MM.1S (cell line): Measurements from ENCODE around the gene SPAM1.

Source experiments
- DNase-seq: peaks from one replicate; pipeline ENCODE4 v3.0.0-alpha.2; 2015
- H2AFZ ChIP-seq: fragments of 300-600 bp; sonication (generic); 2 replicates; pipeline ENCODE4 v1.6.0; 2016; ENCODE audit warnings: antibody characterized with exemption, low read length
- H3F3A ChIP-seq: fragments of 300-600 bp; sonication (generic); 2 replicates; pipeline ENCODE4 v1.6.1; 2016; ENCODE audit warnings: mild to moderate bottlenecking, antibody characterized with exemption, low read length, moderate library complexity, mixed read lengths; ENCODE audit not compliant: insufficient read depth
- H3K27ac ChIP-seq: fragments of 300-600 bp; sonication (generic); 2 replicates; pipeline ENCODE4 v1.5.1; 2016; ENCODE audit warnings: mild to moderate bottlenecking, low read length
- H3K27me3 ChIP-seq: fragments of 300-600 bp; sonication (generic); replicated peaks from 2 replicates; pipeline ENCODE4 v1.6.0; 2016; ENCODE audit warnings: low read length; ENCODE audit not compliant: insufficient read depth
- H3K36me3 ChIP-seq: fragments of 300-600 bp; sonication (generic); replicated peaks from 2 replicates; pipeline ENCODE4 v1.6.1; 2016; ENCODE audit warnings: mild to moderate bottlenecking, low read length, mixed read lengths; ENCODE audit not compliant: insufficient read depth
- H3K4me1 ChIP-seq: fragments of 300-600 bp; sonication (generic); 2 replicates; pipeline ENCODE4 v1.6.1; 2016; ENCODE audit warnings: low read length, mixed read lengths
- H3K4me2 ChIP-seq: fragments of 300-600 bp; sonication (generic); 2 replicates; pipeline ENCODE4 v1.6.0; 2016; ENCODE audit warnings: low read depth, low read length
- H3K4me3 ChIP-seq: fragments of 300-600 bp; sonication (generic); 2 replicates; pipeline ENCODE4 v1.5.1; 2016; ENCODE audit warnings: low read length, mixed read lengths
- H3K79me2 ChIP-seq: fragments of 300-600 bp; sonication (generic); 2 replicates; pipeline ENCODE4 v1.6.1; 2016; ENCODE audit warnings: mixed run types, low read length, mixed read lengths
- H3K9ac ChIP-seq: fragments of 300-600 bp; sonication (generic); 2 replicates; pipeline ENCODE4 v1.6.1; 2016; ENCODE audit warnings: low read length, mixed read lengths
- H3K9me2 ChIP-seq: fragments of 300-600 bp; sonication (generic); replicated peaks from 2 replicates; pipeline ENCODE4 v1.6.1; 2016; ENCODE audit warnings: mild to moderate bottlenecking, low read length, mixed read lengths; ENCODE audit not compliant: insufficient read depth
- H3K9me3 ChIP-seq: fragments of 300-600 bp; sonication (generic); replicated peaks from 2 replicates; pipeline ENCODE4 v1.6.1; 2016; ENCODE audit warnings: mild to moderate bottlenecking, low read length, mixed read lengths; ENCODE audit not compliant: insufficient read depth
- H4K20me1 ChIP-seq: fragments of 300-600 bp; sonication (generic); 2 replicates; pipeline ENCODE4 v1.6.1; 2016; ENCODE audit warnings: mild to moderate bottlenecking, low read length, moderate library complexity, mixed read lengths; ENCODE audit not compliant: insufficient read depth
- EZH2 ChIP-seq: fragments of 300-600 bp; sonication (generic); optimal IDR thresholded peaks from 2 replicates; pipeline ENCODE3; 2017; ENCODE audit warnings: low read depth, mild to moderate bottlenecking, antibody characterized with exemption, low read length, mixed read lengths
- EZH2phosphoT487 ChIP-seq: fragments of 300-600 bp; sonication (generic); IDR thresholded peaks from 2 replicates; pipeline ENCODE4 v1.6.1; 2018; ENCODE audit warnings: antibody characterized with exemption, low read length
- TF ChIP-seq, protein P1 (sequence below): fragments of 300-600 bp; sonication (generic); IDR thresholded peaks from 2 replicates; pipeline ENCODE4 v1.5.1; 2016; ENCODE audit warnings: antibody characterized with exemption, low read length, mixed read lengths

The SPAM1 gene

GRCh38 chr7:123977081-123977480 lies 52.0 kb downstream of the SPAM1 start:
- DNase-seq = no peak
- H3K4me3 ChIP-seq = no peak overlapping the region

DNA sequence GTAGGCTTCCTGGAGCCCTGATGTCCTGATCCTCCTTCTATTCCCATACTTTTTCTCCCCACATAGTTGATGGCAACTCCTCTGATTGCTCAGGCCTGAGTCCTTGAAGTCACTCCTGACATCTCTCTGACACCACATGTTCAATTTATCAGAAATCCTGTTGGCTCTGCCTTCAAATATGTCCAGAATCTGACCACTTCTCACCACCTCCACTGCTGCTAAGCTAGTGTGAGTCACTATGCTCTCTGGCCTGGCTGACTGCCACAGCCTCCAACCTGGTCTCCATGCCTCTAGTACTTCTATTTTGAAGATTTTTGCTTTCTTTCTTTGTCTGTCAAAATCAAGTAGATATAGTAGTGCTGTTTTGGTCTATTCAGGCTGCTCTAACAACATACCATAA lies 54.8 kb downstream of the SPAM1 start:
- Histone ChIP-seq H3K9ac (no peak overlapping the region), H3K27ac (no peak overlapping the region), H3K4me2 (no peak overlapping the region), H3F3A (peaks cover 15% of the 10 kb centered on the region), H3K4me3 (no peak overlapping the region), H2AFZ (no peak overlapping the region), H3K4me1 (peaks cover 19% of the 10 kb centered on the region), H3K9me3 (no peaks in the 10 kb centered on the region), H3K36me3 (no peaks in the 10 kb centered on the region), H3K79me2 (no peaks in the 10 kb centered on the region), H4K20me1 (no peaks in the 10 kb centered on the region), H3K27me3 (no peaks in the 10 kb centered on the region), H3K9me2 (no peaks in the 10 kb centered on the region)
- TF ChIP-seq, protein P1, sequence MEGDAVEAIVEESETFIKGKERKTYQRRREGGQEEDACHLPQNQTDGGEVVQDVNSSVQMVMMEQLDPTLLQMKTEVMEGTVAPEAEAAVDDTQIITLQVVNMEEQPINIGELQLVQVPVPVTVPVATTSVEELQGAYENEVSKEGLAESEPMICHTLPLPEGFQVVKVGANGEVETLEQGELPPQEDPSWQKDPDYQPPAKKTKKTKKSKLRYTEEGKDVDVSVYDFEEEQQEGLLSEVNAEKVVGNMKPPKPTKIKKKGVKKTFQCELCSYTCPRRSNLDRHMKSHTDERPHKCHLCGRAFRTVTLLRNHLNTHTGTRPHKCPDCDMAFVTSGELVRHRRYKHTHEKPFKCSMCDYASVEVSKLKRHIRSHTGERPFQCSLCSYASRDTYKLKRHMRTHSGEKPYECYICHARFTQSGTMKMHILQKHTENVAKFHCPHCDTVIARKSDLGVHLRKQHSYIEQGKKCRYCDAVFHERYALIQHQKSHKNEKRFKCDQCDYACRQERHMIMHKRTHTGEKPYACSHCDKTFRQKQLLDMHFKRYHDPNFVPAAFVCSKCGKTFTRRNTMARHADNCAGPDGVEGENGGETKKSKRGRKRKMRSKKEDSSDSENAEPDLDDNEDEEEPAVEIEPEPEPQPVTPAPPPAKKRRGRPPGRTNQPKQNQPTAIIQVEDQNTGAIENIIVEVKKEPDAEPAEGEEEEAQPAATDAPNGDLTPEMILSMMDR = no peak
- no peak for TF ChIP-seq EZH2
- no peak for TF ChIP-seq EZH2phosphoT487
- no peak for DNase-seq

More at GRCh38 chr7:123977081-123977480, 52.0 kb downstream of the SPAM1 start:
- Histone ChIP-seq H3K79me2 (no peaks in the 10 kb centered on the region), H3K27me3 (no peaks in the 10 kb centered on the region), H2AFZ (no peak overlapping the region), H4K20me1 (no peaks in the 10 kb centered on the region), H3K36me3 (no peaks in the 10 kb centered on the region), H3K9ac (no peak overlapping the region), H3K9me2 (no peaks in the 10 kb centered on the region), H3F3A (peaks cover 43% of the 10 kb centered on the region), H3K4me1 (peaks cover 46% of the 10 kb centered on the region), H3K27ac (no peak overlapping the region), H3K4me2 (no peak overlapping the region), H3K9me3 (no peaks in the 10 kb centered on the region)
- no peak for TF ChIP-seq EZH2phosphoT487
- no peak for TF ChIP-seq EZH2
- TF ChIP-seq, protein P1 = no peak

GRCh38 chr7:123987445-123987844 lies 62.4 kb downstream of the SPAM1 start:
- Histone ChIP-seq H3K27me3 (no peaks in the 10 kb centered on the region), H3K4me2 (no peak overlapping the region), H3K36me3 (no peaks in the 10 kb centered on the region), H3F3A (no peaks in the 10 kb centered on the region), H3K9ac (no peak overlapping the region), H3K9me2 (no peaks in the 10 kb centered on the region), H2AFZ (no peak overlapping the region), H3K79me2 (no peaks in the 10 kb centered on the region), H3K4me1 (no peaks in the 10 kb centered on the region), H4K20me1 (no peaks in the 10 kb centered on the region), H3K9me3 (no peaks in the 10 kb centered on the region), H3K4me3 (no peak overlapping the region), H3K27ac (no peak overlapping the region)
- no peak for DNase-seq
- TF ChIP-seq EZH2phosphoT487 (no peak), EZH2 (no peak)
- TF ChIP-seq, protein P1 = no peak
